Large intestine (tissue), 3 donors: ENCODE data around the gene C3orf49. TPM values are rescaled to one million over a fixed set of nuclear protein-coding genes. Genes with fewer than 3 reads are reported as not detected.

Experiments
- DNase-seq, 2 donors: peaks; one replicate each; pipeline versions ENCODE4 v3.0.0 to v3.0.0-alpha.2; 2013
- H3K27ac ChIP-seq: one replicate; pipeline ENCODE4 v1.5.1; 2013; ENCODE audit warnings: low read length
- H3K27me3 ChIP-seq: 2 replicates; pipeline ENCODE4 v1.6.1; 2013; ENCODE audit warnings: low read length; ENCODE audit not compliant: control insufficient read depth, insufficient read depth
- H3K36me3 ChIP-seq: 2 replicates; pipeline ENCODE4 v1.6.1; 2013; ENCODE audit warnings: low read length; ENCODE audit not compliant: control insufficient read depth, insufficient read depth
- H3K4me1 ChIP-seq: one replicate; pipeline ENCODE4 v1.6.1; 2013; ENCODE audit warnings: low read length; ENCODE audit not compliant: control insufficient read depth, insufficient read depth
- H3K4me3 ChIP-seq: one replicate; pipeline ENCODE4 v1.5.1; 2013; ENCODE audit warnings: low read length
- H3K9me3 ChIP-seq: one replicate; pipeline ENCODE4 v1.6.1; 2013; ENCODE audit warnings: mild to moderate bottlenecking, low read depth, low read length, moderate library complexity; ENCODE audit not compliant: control insufficient read depth
- WGBS: methylation state at CpG from one replicate; pipeline ENCODE4 v1.1.5; 2013; ENCODE audit warnings: low lambda C conversion rate; ENCODE audit not compliant: insufficient coverage; 5-methylcytosine and 5-hydroxymethylcytosine counted together
- polyA plus RNA-seq: library from polyadenylated mRNA; unstranded; fragments of 120-200 nt; gene quantifications from one replicate; pipeline ENCODE4 v1.2.1, GENCODE V29; 2013

C3orf49 gene
- polyA plus RNA-seq, 1 donor: 0.33 TPM

- H3K27me3 ChIP-seq: no peaks in the 10 kb centered on the region
- H3K27ac ChIP-seq: peak overlapping the region; percentile 60
- peak overlapping the region; percentile 72 for H3K4me3 ChIP-seq
- peaks cover 7% of the 10 kb centered on the region for H3K36me3 ChIP-seq
- peaks cover 10% of the 10 kb centered on the region for H3K4me1 ChIP-seq
- DNase-seq: peak; percentile 22 to 66
- H3K9me3 ChIP-seq: no peaks in the 10 kb centered on the region
- no CpG with 5 or more reads among the region's 93 CpGs for WGBS
Observed at GRCh38 chr3:63864008-63864964, 45.2 kb downstream of the C3orf49 start.

GRCh38 chr3:63864965-63865327, 45.8 kb downstream of the C3orf49 start:
- Histone ChIP-seq H3K27me3 (no peaks in the 10 kb centered on the region), H3K4me3 (peak overlapping the region; percentile 72), H3K9me3 (no peaks in the 10 kb centered on the region), H3K27ac (peak overlapping the region; percentile 60), H3K4me1 (peaks cover 10% of the 10 kb centered on the region), H3K36me3 (peaks cover 7% of the 10 kb centered on the region)
- 13% methylated on average over 3 of the region's 3 CpGs for WGBS
- no peak for DNase-seq

- no peak overlapping the region for H3K4me3 ChIP-seq
- peaks cover 7% of the 10 kb centered on the region for H3K36me3 ChIP-seq
- no peak for DNase-seq
- no CpG with 5 or more reads among the region's 1 CpG for WGBS
- H3K27me3 ChIP-seq: no peaks in the 10 kb centered on the region
- H3K9me3 ChIP-seq: no peaks in the 10 kb centered on the region
- peaks cover 5% of the 10 kb centered on the region for H3K4me1 ChIP-seq
- no peak overlapping the region for H3K27ac ChIP-seq
Observed at GRCh38 chr3:63867225-63867624, 48.1 kb downstream of the C3orf49 start.

- H3K4me3 ChIP-seq: no peak overlapping the region
- DNase-seq: no peak
- no peaks in the 10 kb centered on the region for H3K9me3 ChIP-seq
- no peaks in the 10 kb centered on the region for H3K4me1 ChIP-seq
- H3K27me3 ChIP-seq: no peaks in the 10 kb centered on the region
- H3K36me3 ChIP-seq: peaks cover 7% of the 10 kb centered on the region
- H3K27ac ChIP-seq: no peak overlapping the region
- WGBS: 100% methylated on average over 1 of the region's 3 CpGs
Observed at GRCh38 chr3:63869940-63870614, 51.0 kb downstream of the C3orf49 start.

- H3K9me3 ChIP-seq: no peaks in the 10 kb centered on the region
- DNase-seq: no peak
- no peak overlapping the region for H3K27ac ChIP-seq
- no CpG with 5 or more reads among the region's 2 CpGs for WGBS
- no peak overlapping the region for H3K4me3 ChIP-seq
- H3K27me3 ChIP-seq: no peaks in the 10 kb centered on the region
- peaks cover 7% of the 10 kb centered on the region for H3K36me3 ChIP-seq
- no peaks in the 10 kb centered on the region for H3K4me1 ChIP-seq
Observed at GRCh38 chr3:63870615-63871005, 51.5 kb downstream of the C3orf49 start.

- WGBS: no CpG with 5 or more reads among the region's 2 CpGs
- H3K27ac ChIP-seq: no peak overlapping the region
- H3K4me3 ChIP-seq: no peak overlapping the region
- no peaks in the 10 kb centered on the region for H3K9me3 ChIP-seq
- DNase-seq: no peak
- no peaks in the 10 kb centered on the region for H3K4me1 ChIP-seq
- peaks cover 1% of the 10 kb centered on the region for H3K36me3 ChIP-seq
- H3K27me3 ChIP-seq: no peaks in the 10 kb centered on the region
Observed at GRCh38 chr3:63872135-63872924, 53.2 kb downstream of the C3orf49 start.

GRCh38 chr3:63874769-63875168, 55.7 kb downstream of the C3orf49 start:
- H3K27me3 ChIP-seq: no peaks in the 10 kb centered on the region
- H3K9me3 ChIP-seq: no peaks in the 10 kb centered on the region
- H3K4me1 ChIP-seq: peaks cover 3% of the 10 kb centered on the region
- no peak overlapping the region for H3K27ac ChIP-seq
- no peak overlapping the region for H3K4me3 ChIP-seq
- no peaks in the 10 kb centered on the region for H3K36me3 ChIP-seq
- no CpG with 5 or more reads among the region's 3 CpGs for WGBS
- no peak for DNase-seq

GRCh38 chr3:63875510-63875909, 56.4 kb downstream of the C3orf49 start:
- Histone ChIP-seq H3K36me3 (no peaks in the 10 kb centered on the region), H3K9me3 (no peaks in the 10 kb centered on the region), H3K27ac (no peak overlapping the region), H3K27me3 (no peaks in the 10 kb centered on the region), H3K4me3 (no peak overlapping the region), H3K4me1 (peaks cover 3% of the 10 kb centered on the region)
- DNase-seq: no peak
- WGBS: no CpG with 5 or more reads among the region's 2 CpGs

- no peak for DNase-seq
- Histone ChIP-seq H3K4me3 (no peak overlapping the region), H3K27me3 (no peaks in the 10 kb centered on the region), H3K9me3 (no peaks in the 10 kb centered on the region), H3K27ac (no peak overlapping the region), H3K36me3 (no peaks in the 10 kb centered on the region), H3K4me1 (peaks cover 3% of the 10 kb centered on the region)
- WGBS: 83% methylated on average over 1 of the region's 3 CpGs
Observed at GRCh38 chr3:63876260-63876659, 57.2 kb downstream of the C3orf49 start.

- H3K9me3 ChIP-seq: no peaks in the 10 kb centered on the region
- no peak overlapping the region for H3K27ac ChIP-seq
- no peak overlapping the region for H3K4me3 ChIP-seq
- 83% methylated on average over 1 of the region's 3 CpGs for WGBS
- peaks cover 3% of the 10 kb centered on the region for H3K4me1 ChIP-seq
- H3K36me3 ChIP-seq: no peaks in the 10 kb centered on the region
- no peak for DNase-seq
- no peaks in the 10 kb centered on the region for H3K27me3 ChIP-seq
Observed at GRCh38 chr3:63877737-63878393, 58.8 kb downstream of the C3orf49 start.
